ENCODE results near the gene NEURL1B.
"Not testable (repeated sequence)": the region's sequence is repeated elsewhere in the genome, so short reads cannot be mapped to it uniquely, and the experiment has no call there.

Gene NEURL1B

DNA sequence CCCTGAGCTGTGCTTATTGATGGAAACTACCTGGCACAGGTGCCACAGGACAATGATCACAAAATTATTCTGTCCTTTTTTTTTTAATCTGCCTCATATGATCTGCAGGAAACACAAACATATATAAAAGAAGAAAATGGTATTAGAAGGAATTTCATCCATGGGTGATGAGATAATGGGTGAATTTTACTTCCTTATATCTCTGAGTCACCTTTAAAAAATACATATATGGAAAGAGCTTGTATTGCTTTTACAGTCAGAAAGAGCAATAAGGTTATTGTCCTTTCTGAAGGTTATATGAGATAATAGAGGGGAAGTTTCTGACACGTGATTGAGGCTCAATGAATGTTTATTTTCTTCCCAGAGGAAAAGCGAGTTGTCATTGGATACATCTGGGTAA is 31.6 kb downstream of the NEURL1B start:
- DNase-seq (ENCODE audit: low read depth in 4 of 4, low spot score in 1 of 4), result no peak

GRCh38 chr5:172674155-172674554 is 33.1 kb downstream of the NEURL1B start:
- DNase-seq (ENCODE audit: low read depth in 4 of 4, low spot score in 1 of 4), result no peak

DNA sequence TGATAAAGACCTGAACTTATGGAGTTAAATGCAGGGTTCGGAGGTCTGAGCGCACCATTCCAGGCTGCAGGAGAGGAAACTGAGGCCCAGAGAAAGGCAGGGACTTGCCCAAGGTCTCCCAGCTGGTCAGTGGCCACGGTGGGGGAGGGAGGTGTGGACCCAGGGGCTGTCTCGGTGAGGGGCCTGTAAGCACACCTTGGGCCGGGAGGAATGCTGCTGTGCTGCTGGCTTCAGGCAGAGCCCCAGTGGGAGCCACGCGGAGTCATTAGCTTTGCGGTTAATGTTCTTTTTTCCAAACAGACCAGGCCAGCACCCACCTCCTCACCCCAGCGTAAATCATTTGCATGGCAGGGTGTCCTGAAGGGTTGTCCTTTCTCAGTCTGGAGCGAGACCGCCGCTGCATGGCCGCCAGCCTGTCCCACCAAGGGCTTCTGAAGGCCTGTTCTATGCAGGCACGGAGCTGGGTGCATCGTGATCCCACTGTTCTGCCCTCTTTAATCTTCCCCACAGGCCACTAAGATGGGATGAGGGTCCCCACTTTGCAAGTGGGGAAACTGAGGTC is 35.9 kb downstream of the NEURL1B start:
- no peak for DNase-seq (ENCODE audit: low read depth in 4 of 4, low spot score in 1 of 4)

- not testable (repeated sequence) for DNase-seq (ENCODE audit: low read depth in 4 of 4, low spot score in 1 of 4)
Measured at GRCh38 chr5:172678362-172678874, 37.4 kb downstream of the NEURL1B start.

GRCh38 chr5:172678902-172679301 is 37.8 kb downstream of the NEURL1B start:
- no peak for DNase-seq (ENCODE audit: low read depth in 4 of 4, low spot score in 1 of 4)

DNA sequence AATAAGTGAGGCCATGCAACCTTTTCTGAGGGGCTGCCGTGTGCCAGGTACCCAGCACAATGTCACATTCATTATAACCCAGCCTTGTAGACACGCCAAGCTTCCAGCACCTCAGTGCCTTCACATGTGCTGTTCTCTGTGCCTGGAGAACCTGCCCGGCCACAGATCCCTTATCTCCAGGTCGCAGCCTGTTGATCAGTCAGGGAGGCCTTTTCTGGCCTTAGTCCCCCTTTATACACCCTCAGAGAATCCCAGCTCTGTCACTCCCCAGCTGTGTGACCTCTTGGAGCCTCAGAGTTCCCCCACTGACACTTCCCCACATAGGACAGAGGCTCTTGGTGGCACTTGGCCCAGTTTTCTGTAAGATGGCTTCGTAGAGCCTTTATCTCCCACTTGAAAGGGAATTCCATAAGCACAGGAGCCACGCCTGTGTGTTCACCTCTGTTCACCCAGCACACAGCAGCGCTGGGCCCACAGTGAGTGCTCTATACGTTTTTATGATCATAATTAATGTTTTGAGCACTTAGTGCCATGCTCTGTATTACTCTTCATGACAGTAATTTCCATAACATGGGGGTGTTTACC is 38.7 kb downstream of the NEURL1B start:
- no peak for DNase-seq (ENCODE audit: low read depth in 4 of 4, low spot score in 1 of 4)

DNA sequence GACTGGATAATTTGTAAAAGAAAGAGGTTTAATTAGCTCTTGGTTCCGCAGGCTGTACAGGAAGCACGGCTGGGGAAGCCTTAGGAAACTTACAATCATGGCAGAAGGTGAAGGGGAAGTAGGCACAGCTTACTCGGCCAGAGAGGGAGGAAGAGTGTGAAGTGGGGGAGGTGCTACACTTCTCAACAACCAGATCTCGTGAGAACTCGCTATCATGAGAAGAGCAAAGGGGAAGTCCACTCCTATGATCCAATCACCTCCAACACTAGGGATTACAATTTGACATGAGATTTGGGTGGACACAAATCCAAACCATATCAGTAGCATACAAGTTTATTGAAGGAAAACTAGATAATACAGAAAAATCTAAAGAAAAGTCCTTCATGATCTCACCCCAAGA is 39.9 kb downstream of the NEURL1B start:
- DNase-seq (ENCODE audit: low read depth in 4 of 4, low spot score in 1 of 4), result no peak

GRCh38 chr5:172681421-172681820 is 40.4 kb downstream of the NEURL1B start:
- no peak for DNase-seq (ENCODE audit: low read depth in 4 of 4, low spot score in 1 of 4)

GRCh38 chr5:172683264-172683644 is 42.2 kb downstream of the NEURL1B start:
- no peak for DNase-seq (ENCODE audit: low read depth in 4 of 4, low spot score in 1 of 4)

DNA sequence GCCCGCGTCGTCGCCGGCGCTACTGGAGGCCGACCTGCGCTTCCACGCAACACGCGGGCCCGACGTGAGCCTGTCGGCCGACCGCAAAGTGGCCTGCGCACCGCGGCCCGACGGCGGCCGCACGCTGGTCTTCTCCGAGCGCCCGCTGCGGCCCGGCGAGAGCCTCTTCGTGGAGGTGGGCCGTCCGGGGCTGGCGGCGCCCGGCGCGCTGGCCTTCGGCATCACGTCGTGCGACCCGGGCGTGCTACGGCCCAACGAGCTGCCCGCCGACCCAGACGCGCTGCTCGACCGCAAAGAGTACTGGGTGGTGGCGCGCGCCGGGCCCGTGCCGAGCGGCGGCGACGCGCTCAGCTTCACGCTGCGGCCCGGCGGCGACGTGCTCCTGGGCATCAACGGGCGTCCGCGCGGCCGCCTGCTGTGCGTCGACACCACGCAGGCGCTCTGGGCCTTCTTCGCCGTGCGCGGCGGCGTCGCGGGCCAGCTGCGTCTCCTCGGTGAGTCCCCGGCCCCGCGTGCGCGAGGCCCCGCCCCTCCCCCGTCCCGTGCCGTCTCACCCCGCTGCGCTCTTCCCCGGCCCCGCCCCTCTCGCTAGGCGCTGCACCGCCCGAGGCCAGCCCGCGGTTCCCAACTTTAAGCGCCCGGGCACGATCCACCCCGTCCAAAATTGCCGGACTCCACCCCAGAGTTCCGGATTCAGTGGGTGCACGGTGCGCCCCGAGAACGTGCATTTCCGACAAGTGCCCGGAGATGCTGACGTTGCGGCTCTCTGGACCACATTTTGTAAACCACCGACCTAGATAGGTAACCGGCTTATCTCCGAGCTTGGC is 42.8 kb downstream of the NEURL1B start:
- DNase-seq (ENCODE audit: low read depth in 4 of 4, low spot score in 1 of 4), result peak in 2 of 4 experiments; percentile 55

DNA sequence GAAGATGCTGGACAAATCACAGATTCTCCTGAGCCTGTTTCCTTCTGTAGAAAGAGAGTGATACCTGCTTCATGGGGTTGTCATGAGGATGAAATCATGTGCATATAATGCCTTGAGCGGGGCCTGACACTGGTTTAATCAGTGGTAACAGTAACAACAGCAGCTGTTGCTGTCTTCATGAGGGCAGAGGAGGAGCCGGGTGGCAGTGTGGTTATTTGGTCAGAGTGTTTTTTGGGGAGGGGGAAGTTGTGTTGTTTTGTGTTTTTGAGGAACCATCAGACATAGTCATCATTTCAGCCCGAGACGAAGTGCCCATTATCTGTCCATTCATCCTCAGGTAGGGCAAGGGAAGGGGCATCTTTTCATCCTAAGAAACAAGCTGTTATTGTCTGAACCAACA is 44.0 kb downstream of the NEURL1B start:
- no peak for DNase-seq (ENCODE audit: low read depth in 4 of 4, low spot score in 1 of 4)

DNA sequence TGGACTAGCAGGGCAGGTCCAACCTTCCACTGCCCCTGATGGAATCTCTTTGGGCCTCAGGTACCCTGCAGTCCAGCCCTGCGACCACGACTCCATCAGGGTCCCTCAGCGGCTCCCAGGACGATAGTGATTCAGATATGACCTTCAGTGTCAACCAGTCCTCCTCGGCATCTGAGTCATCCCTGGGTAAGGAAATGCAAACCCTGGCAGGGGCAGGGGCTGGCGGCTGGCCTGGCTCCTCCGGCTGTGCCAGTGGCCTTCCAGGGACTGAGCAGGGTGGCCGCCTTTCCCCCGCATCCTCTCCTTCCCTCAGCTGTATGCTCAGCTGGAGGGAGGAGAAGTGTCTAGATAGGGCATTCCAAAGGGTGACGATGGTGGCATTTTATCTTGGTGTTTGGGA is 45.0 kb downstream of the NEURL1B start:
- DNase-seq (ENCODE audit: low read depth in 4 of 4, low spot score in 1 of 4), result no peak

- DNase-seq (ENCODE audit: low read depth in 4 of 4, low spot score in 1 of 4), result no peak
Measured at GRCh38 chr5:172686539-172687390, 45.7 kb downstream of the NEURL1B start.

DNA sequence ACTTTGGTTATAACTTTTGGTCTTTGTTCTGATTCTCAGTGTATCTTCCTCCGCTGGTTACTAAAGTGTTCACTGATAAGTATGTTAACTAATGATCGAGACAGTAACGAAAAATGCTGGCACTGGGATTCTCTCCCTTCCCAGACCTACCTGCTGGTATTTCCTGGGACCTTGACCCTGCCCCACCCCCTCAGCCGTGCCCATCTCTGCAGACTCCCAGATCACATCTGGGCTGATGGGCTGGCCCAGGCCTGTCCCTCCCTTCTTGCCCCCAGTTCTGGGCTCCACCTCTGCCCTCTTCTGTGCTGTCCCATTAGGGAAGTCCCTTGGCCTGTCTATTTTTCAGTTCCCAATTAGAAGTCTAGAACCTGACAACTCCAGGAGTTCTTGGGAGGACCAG is 46.9 kb downstream of the NEURL1B start:
- no peak for DNase-seq (ENCODE audit: low read depth in 4 of 4, low spot score in 1 of 4)

DNA sequence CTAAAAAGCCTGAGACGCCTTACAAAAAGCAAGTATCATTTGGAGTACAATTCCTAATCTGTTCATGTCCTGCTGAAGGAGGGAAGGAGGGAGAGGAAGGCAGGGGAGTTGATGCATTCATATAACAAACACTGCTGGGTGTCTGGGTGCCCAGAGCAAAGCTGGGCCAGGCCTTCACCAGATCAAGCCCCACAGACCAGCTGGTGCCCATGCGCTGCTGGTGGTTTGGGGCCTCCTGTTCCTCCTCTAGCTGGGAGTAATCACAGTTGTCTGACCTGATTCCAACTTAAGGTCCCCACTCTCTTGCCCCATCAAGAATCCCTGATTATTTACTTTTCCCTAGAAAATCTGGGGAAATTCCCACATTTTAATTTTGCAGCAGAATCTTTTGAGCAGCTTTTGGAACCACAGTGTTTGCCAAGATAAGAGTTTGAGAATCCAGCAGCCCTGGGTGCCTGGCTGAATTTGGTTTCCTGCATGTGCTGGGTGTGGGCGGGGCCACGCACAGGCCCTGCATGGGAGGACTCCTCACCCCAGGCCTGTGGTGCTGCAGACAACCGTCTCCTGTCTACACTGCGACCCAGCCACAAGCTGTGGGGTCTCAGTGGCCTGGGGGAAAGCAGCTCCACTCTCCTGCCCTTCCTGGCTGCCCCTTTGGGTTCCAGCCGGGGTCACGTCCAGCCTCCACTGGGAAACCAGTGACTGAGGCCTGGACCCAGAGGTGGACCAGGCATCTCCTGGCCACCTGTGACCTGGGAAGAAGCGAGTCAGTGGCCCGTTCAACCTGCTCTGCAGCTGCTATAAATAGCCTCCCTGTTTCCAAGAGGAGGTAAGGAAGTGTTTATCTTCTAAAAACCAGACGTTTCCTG is 47.5 kb downstream of the NEURL1B start:
- peak in 1 of 4 experiments; percentile 19 for DNase-seq (ENCODE audit: low read depth in 4 of 4, low spot score in 1 of 4)

- DNase-seq (ENCODE audit: low read depth in 4 of 4, low spot score in 1 of 4), result no peak
Measured at GRCh38 chr5:172689218-172689572, 48.1 kb downstream of the NEURL1B start.

DNA sequence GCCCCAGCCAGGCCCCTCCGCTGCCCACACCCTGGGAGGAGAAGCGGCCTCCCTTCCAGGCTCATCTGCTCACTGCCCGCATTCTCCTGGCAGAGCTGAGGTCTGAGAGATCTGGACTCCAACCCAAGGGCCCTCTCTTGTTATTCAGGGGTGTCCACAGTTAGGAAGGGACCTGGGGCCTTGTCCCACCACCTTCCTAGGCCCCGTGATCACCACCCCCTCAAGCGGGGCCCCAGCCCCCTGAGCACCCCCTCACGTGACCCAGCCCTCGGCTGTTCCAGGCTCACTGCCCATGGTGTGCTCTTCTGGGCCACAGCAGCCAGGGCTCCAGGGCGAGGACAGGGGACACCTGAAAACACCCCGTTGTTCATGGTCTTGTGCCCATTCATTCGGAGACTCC is 48.7 kb downstream of the NEURL1B start:
- no peak for DNase-seq (ENCODE audit: low read depth in 4 of 4, low spot score in 1 of 4)

DNA sequence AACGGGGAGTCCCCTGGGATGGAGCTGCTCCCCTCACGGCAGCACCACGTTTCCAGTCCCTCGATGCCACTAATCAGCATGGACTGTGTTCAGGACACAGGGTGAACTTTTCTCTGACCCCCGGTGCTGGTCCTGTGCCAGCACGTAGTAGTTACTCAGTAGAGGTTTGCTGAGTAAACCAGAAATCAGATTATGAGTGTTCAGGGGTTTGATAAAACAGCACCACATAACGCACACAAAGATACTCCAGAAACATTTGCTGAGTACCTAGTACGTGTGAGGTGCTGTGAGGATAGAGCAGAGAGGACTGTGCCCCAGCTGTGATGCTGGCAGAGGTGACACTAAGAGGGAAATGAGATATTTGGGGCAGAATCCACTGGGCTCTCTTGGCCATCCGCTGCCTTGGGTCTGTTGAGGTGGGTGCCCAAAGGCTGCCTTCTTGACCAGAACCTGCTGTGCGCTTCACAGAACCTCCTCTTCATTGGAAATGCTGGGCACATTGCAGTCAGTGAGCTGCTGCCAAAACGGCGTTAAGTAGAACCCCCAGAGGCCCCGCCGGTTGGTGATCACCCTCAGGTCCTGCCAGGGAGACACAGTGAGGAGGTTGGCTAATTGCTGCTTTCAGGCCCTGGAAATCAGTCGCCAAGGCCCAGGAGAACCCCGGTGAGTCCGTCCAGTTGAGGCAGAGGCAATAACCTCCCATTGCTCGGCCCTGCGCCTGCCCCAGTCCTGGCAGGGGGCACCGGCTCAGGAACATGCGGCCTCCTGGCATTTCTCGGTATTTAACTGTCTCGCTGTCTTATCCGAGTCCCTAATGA is 49.4 kb downstream of the NEURL1B start:
- DNase-seq (ENCODE audit: low read depth in 4 of 4, low spot score in 1 of 4), result no peak

DNA sequence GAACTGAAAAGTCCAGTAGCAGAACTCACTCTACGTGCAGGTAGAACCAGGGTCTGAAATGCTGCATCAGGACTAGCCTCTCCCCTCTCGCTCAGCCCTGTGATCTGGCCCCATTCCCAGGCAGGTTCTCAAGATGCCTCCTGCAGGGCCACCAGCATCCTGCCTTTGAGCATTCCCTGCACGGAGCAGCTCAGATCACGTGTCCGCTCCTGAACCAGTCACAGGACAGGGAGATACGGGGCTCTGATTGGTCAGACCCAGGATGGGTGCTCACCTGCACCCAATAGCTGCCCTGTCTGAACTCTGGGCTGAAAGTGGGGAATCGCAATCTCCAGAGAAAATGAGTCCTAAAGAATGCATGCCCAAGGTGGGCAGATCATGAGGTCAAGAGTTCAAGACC is 50.8 kb downstream of the NEURL1B start:
- DNase-seq (ENCODE audit: low read depth in 4 of 4, low spot score in 1 of 4), result no peak

DNA sequence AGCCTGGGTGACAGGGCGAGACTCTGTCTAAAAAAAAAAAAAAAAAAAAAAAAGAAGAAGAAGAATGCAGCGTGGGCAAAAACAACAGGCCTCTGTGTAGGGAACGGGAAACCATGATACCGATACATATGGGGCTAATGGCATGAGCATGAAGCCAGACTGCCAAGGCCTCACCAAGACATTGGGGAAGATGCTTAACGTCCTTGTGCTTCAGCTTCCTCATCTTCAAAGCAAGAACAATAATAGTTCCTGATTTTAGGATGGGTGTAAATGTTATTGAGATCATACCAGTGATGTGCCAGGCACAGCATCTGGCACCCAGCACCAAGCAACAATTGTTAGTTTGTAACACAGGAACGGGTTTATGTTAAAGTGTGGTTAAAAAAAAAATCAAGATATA is 51.4 kb downstream of the NEURL1B start:
- DNase-seq (ENCODE audit: low read depth in 4 of 4, low spot score in 1 of 4), result no peak

Measured in stimulated activated CD4-positive, alpha-beta T cell treated with anti-CD3 and anti-CD28 coated beads, Interleukin-1b, Interleukin-23, amount 100 ng/mL, for 24 hours (primary cell).